H1 (cell line): ENCODE data around the gene POLE3. TPM values are rescaled to one million over a fixed set of nuclear protein-coding genes. Genes with fewer than 3 reads are reported as not detected.

Experiments
- BCL11A ChIP-seq, 2 experiments: IDR thresholded peaks; one replicate each; pipeline ENCODE4 v1.6.1; 2011; ENCODE audit warnings: low read depth in 2 of 2, low read length in 2 of 2, mild to moderate bottlenecking in 2 of 2
- EZH2 ChIP-seq: fragments of 200-600 bp; sonication (generic); IDR thresholded peaks from 2 replicates; pipeline ENCODE4 v1.7.1; 2012; ENCODE audit warnings: low read depth, mild to moderate bottlenecking, moderate library complexity, low read length, inconsistent platforms; ENCODE audit not compliant: severe bottlenecking
- POLR2A ChIP-seq, 2 experiments: IDR thresholded peaks; 1 replicate in 1 of 2; 2 replicates in 1 of 2; pipeline ENCODE4 v1.6.1; 2011; ENCODE audit warnings: low read depth in 2 of 2, low read length in 2 of 2, mild to moderate bottlenecking in 2 of 2; ENCODE audit errors: control extremely low read depth in 1 of 2
- SAP30 ChIP-seq: fragments of 300-600 bp; sonication (generic); IDR thresholded peaks from 2 replicates; pipeline ENCODE4 v1.7.1; 2012; ENCODE audit warnings: low read length, moderate library complexity, mild to moderate bottlenecking, inconsistent platforms; ENCODE audit not compliant: insufficient read depth, insufficient replicate concordance
- polyA plus RNA-seq, 7 experiments: library from polyadenylated mRNA; depleted of rRNA in 3 of 7; stranded (reverse) in 5 of 7; unstranded in 2 of 7; fragments of >200 nt in 5 of 7; fragments of 200-250 nt in 2 of 7; gene quantifications; 1 replicate in 5 of 7; 2 replicates in 1 of 7; 4 replicates in 1 of 7; pipeline versions ENCODE4 v1.2.1 to v1.2.3, GENCODE V29; 2011 to 2013; ENCODE audit warnings: missing spikeins in 2 of 7, mixed read lengths in 2 of 7
- total RNA-seq: library from RNA; stranded (reverse); fragmentation: NEBNext Ultra II Directional; extraction: Animal tissue kit (Norgen Biotek cat#: 25700); gene quantifications from 2 replicates; pipeline ENCODE4 v1.2.1, GENCODE V29; 2021
- TF ChIP-seq, protein P1 (sequence below), 3 experiments: IDR thresholded peaks; 1 replicate in 2 of 3; 2 replicates in 1 of 3; pipeline versions ENCODE4 v1.5.1 to v1.6.1; 2011; ENCODE audit warnings: low read length in 3 of 3, mild to moderate bottlenecking in 3 of 3, inconsistent platforms in 2 of 3, low read depth in 1 of 3, moderate library complexity in 1 of 3; ENCODE audit not compliant: insufficient read depth in 1 of 3; ENCODE audit errors: control extremely low read depth in 1 of 3

Gene POLE3
- total and polyA plus RNA-seq, 2 of the 8 experiments (the other 6 are each of a cell fraction or from before 2014, with no cell fraction given): 52.7 to 77.3 TPM

DNA sequence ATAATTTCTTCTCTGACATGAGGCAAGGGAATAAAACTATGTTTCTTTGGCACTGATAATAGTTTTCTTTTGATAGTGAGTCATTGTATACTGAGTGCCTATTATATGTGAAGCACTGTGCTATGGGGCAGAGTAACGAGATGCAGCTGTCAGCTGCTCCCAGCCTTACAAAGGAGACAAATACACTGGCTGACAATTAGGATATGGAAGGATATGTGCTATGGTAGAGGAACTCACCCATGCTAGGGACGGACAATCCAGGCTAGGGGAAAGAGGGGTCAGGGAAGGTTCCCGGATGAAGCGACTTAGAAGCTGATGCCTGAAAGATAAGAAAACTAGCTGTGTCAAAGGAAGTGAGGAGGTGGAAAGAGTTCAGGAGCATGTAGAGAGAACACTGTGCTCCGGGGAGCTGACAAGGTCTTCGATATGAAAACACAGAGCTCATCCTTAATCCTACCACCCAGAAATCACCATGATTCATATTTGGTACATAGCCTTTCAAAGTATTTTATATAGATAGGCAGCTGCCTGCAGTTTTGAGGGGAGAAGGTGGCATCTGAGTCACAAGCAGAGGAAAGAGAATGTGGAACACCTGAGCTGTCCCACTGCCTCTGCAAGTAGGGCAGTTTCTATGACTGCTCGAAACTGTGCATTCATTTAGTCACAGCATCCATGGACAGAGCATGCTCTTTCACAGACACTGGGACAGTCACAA, 49.0 kb downstream of the POLE3 start (continued):
- TF ChIP-seq POLR2A (IDR thresholded peaks at IDR 0.05; ENCODE audit: control extremely low read depth in 1 of 2, low read depth in 2 of 2, low read length in 2 of 2) (no peak), EZH2 (no peak), SAP30 (no peak), BCL11A (IDR thresholded peaks at IDR 0.05; ENCODE audit: low read depth in 2 of 2, low read length in 2 of 2) (no peak)
- TF ChIP-seq, protein P1, sequence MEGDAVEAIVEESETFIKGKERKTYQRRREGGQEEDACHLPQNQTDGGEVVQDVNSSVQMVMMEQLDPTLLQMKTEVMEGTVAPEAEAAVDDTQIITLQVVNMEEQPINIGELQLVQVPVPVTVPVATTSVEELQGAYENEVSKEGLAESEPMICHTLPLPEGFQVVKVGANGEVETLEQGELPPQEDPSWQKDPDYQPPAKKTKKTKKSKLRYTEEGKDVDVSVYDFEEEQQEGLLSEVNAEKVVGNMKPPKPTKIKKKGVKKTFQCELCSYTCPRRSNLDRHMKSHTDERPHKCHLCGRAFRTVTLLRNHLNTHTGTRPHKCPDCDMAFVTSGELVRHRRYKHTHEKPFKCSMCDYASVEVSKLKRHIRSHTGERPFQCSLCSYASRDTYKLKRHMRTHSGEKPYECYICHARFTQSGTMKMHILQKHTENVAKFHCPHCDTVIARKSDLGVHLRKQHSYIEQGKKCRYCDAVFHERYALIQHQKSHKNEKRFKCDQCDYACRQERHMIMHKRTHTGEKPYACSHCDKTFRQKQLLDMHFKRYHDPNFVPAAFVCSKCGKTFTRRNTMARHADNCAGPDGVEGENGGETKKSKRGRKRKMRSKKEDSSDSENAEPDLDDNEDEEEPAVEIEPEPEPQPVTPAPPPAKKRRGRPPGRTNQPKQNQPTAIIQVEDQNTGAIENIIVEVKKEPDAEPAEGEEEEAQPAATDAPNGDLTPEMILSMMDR (IDR thresholded peaks at IDR 0.05; ENCODE audit: control extremely low read depth in 1 of 3, insufficient read depth in 1 of 3, low read depth in 1 of 3, low read length in 3 of 3): no peak
